Measurements from ENCODE around the gene BLCAP. TPM values are rescaled to one million over a fixed set of nuclear protein-coding genes. Genes with fewer than 3 reads are reported as not detected.
"Not testable (repeated sequence)": the region's sequence is repeated elsewhere in the genome, so short reads cannot be mapped to it uniquely, and the experiment has no call there.

BLCAP gene
- total RNA-seq, 1 experiment from 2014 or later, result 58.9 TPM

DNA sequence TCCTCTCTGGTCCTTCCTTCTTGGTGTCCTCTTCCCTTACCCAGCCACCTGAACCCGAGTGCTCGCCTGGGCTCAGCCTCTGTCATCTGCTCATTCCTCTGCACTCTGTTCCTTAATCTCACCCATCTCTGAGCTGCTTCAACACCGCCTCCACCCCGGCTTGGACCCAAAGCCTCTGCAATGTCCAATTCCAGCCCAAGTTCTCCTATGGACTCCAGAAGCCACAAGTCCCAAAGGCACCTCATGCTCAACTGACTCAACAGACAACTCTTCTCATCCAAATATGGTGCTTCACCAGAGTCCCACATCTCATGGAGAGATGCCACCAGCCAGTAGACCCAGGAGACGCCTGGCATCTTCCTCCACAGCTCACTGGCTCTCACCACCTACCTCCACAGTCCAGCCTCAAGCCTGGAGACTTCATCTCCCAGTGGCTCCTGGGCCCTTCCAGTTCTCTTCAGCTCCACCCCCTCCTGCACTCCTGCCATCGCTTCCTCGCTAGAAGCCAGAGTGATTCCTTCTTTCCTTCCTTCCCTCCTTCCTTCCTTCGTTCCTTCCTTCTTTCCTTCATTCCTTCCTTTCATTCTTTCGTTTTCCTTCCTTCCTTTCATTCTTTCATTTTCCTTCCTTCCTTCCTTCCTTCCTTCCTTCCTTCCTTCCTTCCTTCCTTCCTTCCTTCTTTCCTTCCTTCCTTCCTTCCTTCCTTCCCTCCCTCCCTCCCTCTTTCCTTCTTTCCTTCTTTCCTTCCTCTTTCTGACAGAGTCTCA, 47.6 kb downstream of the BLCAP start:
- Histone ChIP-seq H3K36me3 (replicated peaks; ENCODE audit: control insufficient read depth, insufficient read depth, low read length) (no peaks in the 10 kb centered on the region), H3K4me3 (ENCODE audit: insufficient read depth, low read depth, low read length) (no peak overlapping the region), H3K27me3 (ENCODE audit: control insufficient read depth, insufficient read depth, low read length) (no peaks in the 10 kb centered on the region; the same call in 1 of the 2 replicates)
- no peak for DNase-seq

- no peaks in the 10 kb centered on the region for H3K36me3 ChIP-seq (replicated peaks; ENCODE audit: control insufficient read depth, insufficient read depth, low read length)
- DNase-seq, result no peak
- no peak overlapping the region for H3K4me3 ChIP-seq (ENCODE audit: insufficient read depth, low read depth, low read length)
- no peaks in the 10 kb centered on the region; the same call in 1 of the 2 replicates for H3K27me3 ChIP-seq (ENCODE audit: control insufficient read depth, insufficient read depth, low read length)
Observed at GRCh38 chr20:37479266-37479665, 48.4 kb downstream of the BLCAP start.

DNA sequence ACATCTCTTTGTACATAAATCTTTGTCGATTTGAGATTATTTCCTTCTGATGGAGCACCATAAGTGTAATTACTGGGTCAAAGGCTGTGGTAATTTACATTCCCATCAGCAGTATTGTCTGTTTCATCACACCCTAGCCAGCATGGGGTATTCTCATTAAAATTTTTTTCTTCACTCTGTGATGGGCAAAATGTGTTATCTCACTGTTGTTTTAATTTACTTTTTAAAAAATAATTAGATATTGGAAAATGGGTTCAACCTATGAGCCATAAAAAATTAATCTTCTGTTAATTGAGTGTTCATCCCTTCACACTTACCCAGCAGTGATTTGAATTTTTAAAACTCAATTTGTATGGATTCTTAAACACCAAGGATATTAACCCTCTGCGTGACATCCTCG, 50.6 kb downstream of the BLCAP start:
- no peak for DNase-seq
- Histone ChIP-seq H3K4me3 (ENCODE audit: insufficient read depth, low read depth, low read length) (no peak overlapping the region), H3K27me3 (ENCODE audit: control insufficient read depth, insufficient read depth, low read length) (no peaks in the 10 kb centered on the region; the same call in 1 of the 2 replicates), H3K36me3 (replicated peaks; ENCODE audit: control insufficient read depth, insufficient read depth, low read length) (no peaks in the 10 kb centered on the region)

DNA sequence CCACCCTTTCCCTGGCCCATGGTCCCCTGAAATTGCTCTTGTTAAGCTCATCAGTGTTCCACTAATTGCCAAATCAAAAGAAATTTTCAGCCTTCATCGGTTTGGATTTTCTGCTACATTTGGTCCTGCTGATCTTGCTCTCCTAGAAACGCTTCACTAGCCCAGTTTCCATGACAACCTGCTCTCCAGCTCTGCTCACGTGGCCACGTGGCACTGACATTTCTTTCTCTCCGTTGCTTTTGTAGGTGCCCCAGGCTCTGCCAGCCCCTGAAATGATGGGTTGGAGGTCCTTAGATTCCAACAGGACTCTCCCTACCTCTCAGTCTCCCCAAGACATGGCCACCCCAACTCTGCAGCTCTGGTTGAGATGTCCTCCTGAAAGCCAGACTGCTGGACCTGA, 52.4 kb downstream of the BLCAP start:
- Histone ChIP-seq H3K36me3 (replicated peaks; ENCODE audit: control insufficient read depth, insufficient read depth, low read length) (no peaks in the 10 kb centered on the region), H3K4me3 (ENCODE audit: insufficient read depth, low read depth, low read length) (no peak overlapping the region), H3K27me3 (ENCODE audit: control insufficient read depth, insufficient read depth, low read length) (no peaks in the 10 kb centered on the region; the same call in 1 of the 2 replicates)
- DNase-seq, result no peak

- Histone ChIP-seq H3K27me3 (ENCODE audit: control insufficient read depth, insufficient read depth, low read length) (no peaks in the 10 kb centered on the region; the same call in 1 of the 2 replicates), H3K4me3 (ENCODE audit: insufficient read depth, low read depth, low read length) (no peak overlapping the region), H3K36me3 (replicated peaks; ENCODE audit: control insufficient read depth, insufficient read depth, low read length) (no peaks in the 10 kb centered on the region)
- DNase-seq, result no peak
Observed at GRCh38 chr20:37474386-37474785, 53.3 kb downstream of the BLCAP start.

DNA sequence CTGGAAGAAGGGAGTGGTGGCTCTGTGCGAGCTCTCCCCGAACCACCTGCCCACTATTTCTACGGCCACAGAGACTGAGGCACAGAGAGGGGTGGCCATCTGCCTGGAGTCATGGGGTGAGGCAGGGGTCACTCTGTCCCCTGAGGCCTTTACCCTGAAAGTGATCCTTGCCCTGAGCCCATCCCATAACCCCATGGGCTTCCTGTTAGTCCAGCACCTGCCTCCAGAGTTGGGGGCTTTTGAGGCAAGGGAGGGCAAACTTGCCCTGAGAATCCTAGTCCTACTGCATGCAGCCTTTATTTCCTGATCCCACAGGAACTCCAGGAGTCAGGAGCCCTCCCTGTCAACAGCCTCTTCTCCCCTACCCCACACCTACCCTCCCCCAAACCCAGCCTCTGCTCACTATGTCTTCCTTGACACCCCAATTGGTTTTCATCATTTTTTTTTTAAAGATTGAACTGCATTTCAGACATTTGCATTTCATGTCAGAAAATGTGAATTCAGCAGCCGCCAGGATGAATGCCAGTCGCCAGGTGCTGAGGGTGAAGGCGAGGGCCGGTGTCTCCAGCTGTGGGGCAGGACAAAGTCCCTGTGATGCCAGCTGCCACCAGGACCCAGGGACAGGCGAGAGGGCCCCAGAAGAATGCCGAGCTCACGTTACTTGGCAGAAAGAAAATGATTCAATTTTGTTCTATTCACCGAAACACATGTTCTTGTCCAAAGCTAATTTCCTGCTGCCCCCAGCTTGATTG, 54.3 kb downstream of the BLCAP start:
- H3K4me3 ChIP-seq (ENCODE audit: insufficient read depth, low read depth, low read length), result no peak overlapping the region
- H3K36me3 ChIP-seq (replicated peaks; ENCODE audit: control insufficient read depth, insufficient read depth, low read length), result no peaks in the 10 kb centered on the region
- no peaks in the 10 kb centered on the region; the same call in 1 of the 2 replicates for H3K27me3 ChIP-seq (ENCODE audit: control insufficient read depth, insufficient read depth, low read length)
- no peak for DNase-seq

DNA sequence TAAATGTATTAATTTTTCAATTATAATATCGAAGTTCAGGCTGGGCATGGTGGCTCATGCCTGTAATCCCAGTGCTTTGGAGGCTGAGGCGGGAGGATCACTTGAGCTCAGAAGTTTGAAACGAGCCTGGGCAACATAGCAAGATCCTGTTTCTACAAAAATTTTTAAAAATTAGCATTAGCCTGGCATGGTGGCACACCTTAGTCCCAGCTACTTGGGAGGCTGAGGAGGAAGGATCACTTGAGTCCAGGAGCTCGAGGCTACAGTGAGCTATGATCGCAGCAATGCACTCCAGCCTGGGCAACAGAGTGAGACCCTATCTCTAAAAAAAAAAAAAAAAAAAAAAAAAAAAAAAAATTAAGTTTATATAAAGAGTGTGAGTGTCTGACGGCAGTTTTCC, 55.2 kb downstream of the BLCAP start:
- not testable (repeated sequence) for H3K4me3 ChIP-seq (ENCODE audit: insufficient read depth, low read depth, low read length); DNase-seq; H3K27me3 ChIP-seq (ENCODE audit: control insufficient read depth, insufficient read depth, low read length); H3K36me3 ChIP-seq (replicated peaks; ENCODE audit: control insufficient read depth, insufficient read depth, low read length)

GRCh38 chr20:37471741-37472235, 55.9 kb downstream of the BLCAP start:
- Histone ChIP-seq H3K4me3 (ENCODE audit: insufficient read depth, low read depth, low read length) (no peak overlapping the region), H3K36me3 (replicated peaks; ENCODE audit: control insufficient read depth, insufficient read depth, low read length) (no peaks in the 10 kb centered on the region), H3K27me3 (ENCODE audit: control insufficient read depth, insufficient read depth, low read length) (no peaks in the 10 kb centered on the region)
- DNase-seq, result no peak

DNA sequence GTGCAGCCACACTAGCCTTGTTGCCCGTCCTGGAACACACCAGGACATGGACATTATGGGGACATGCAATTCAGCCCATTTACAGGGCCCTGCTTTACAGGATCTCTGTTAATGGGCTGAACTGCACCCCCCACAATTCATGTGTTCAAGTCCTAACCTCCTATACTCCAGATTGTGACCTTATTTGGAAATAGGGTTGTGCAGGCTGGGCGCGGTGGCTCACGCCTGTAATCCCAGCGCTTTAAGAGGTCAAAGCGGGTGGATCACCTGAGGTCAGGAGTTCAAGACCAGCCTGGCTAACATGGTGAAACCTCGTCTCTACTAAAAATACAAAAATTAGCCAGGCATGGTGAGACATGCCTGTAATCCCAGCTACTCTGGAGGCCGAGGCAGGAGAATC, 57.5 kb downstream of the BLCAP start:
- H3K4me3 ChIP-seq (ENCODE audit: insufficient read depth, low read depth, low read length); H3K27me3 ChIP-seq (ENCODE audit: control insufficient read depth, insufficient read depth, low read length); DNase-seq; H3K36me3 ChIP-seq (replicated peaks; ENCODE audit: control insufficient read depth, insufficient read depth, low read length): not testable (repeated sequence)

GRCh38 chr20:37469531-37469930, 58.1 kb downstream of the BLCAP start:
- Histone ChIP-seq H3K4me3 (ENCODE audit: insufficient read depth, low read depth, low read length) (no peak overlapping the region), H3K27me3 (ENCODE audit: control insufficient read depth, insufficient read depth, low read length) (no peaks in the 10 kb centered on the region), H3K36me3 (replicated peaks; ENCODE audit: control insufficient read depth, insufficient read depth, low read length) (no peaks in the 10 kb centered on the region)
- DNase-seq, result no peak

- H3K4me3 ChIP-seq (ENCODE audit: insufficient read depth, low read depth, low read length), result no peak overlapping the region
- DNase-seq, result no peak
Observed at GRCh38 chr20:37468886-37469285, 58.8 kb downstream of the BLCAP start.

More at GRCh38 chr20:37468886-37469285, 58.8 kb downstream of the BLCAP start:
- H3K36me3 ChIP-seq (replicated peaks; ENCODE audit: control insufficient read depth, insufficient read depth, low read length), result no peaks in the 10 kb centered on the region
- H3K27me3 ChIP-seq (ENCODE audit: control insufficient read depth, insufficient read depth, low read length), result no peaks in the 10 kb centered on the region

Other genes starting within 250 kb of the BLCAP start
- 22.4 and 34.6 TPM in 2 replicates for gene MANBAL, start 238.2 kb downstream of the BLCAP start, total RNA-seq (2014; rRNA removed; shearing (Covaris generic))
- 31.4 and 32.5 TPM in 2 replicates for gene SRC, start 181.7 kb downstream of the BLCAP start, total RNA-seq (2014; rRNA removed; shearing (Covaris generic))
- gene NNAT, start 6.6 kb downstream of the BLCAP start, total RNA-seq (2014; rRNA removed; shearing (Covaris generic)), result 205 and 219 TPM in 2 replicates
- 26.4 and 34.1 TPM in 2 replicates for gene CTNNBL1, start 166.2 kb upstream of the BLCAP start, total RNA-seq (2014; rRNA removed; shearing (Covaris generic))